ENCODE data around the gene EPHA3. TPM values are rescaled to one million over a fixed set of nuclear protein-coding genes. Genes with fewer than 3 reads are reported as not detected.

Gene EPHA3
- total and polyA plus RNA-seq, 2 donors (not counting 3 experiments of a cell fraction or from before 2014, with no cell fraction given) = not detected

DNA sequence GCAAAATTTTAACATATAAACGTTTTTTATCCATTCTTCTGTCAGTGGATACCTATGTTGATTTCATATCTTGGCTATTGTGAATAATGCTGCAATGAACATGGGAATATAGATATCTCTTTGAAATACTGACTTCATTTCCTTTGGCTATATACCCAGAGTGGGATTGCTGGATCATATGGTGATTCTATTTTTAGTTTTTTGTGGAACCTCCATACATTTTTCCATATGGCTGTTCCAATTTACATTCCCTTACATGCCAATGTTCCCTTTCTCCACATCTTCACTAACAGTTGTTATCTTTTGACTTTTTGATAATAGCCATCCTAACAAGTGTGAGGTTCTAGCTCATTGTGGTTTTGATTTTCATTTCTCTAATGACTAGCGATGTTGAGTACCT, 344.6 kb downstream of the EPHA3 start:
- no peaks in the 10 kb centered on the region for H3K4me1 ChIP-seq (ENCODE audit: control insufficient read depth, extremely low read depth, insufficient read depth, low read length)
- H3K9me1 ChIP-seq (replicated peaks; ENCODE audit: control insufficient read depth, extremely low read depth, insufficient read depth, low read length) = no peaks in the 10 kb centered on the region
- no TSS peak for BruUV-seq (replicated peaks)
- H2AFZ ChIP-seq (ENCODE audit: low read depth, low read length) = no peak overlapping the region
- no peak overlapping the region for H3K4me3 ChIP-seq (replicated peaks in 1 of 3; ENCODE audit: insufficient read depth in 1 of 3, low read depth in 1 of 3, low read length in 3 of 3)
- H3K9ac ChIP-seq (replicated peaks; ENCODE audit: extremely low read depth, insufficient read depth, low read length) = no peak overlapping the region
- H4K20me1 ChIP-seq (replicated peaks; ENCODE audit: control insufficient read depth, extremely low read depth, insufficient read depth, low read length) = no peaks in the 10 kb centered on the region
- ChIA-PET POLR2A (no interaction called here), CTCF (no interaction called here)
- FAIRE-seq = peak; percentile 48
- no peaks in the 10 kb centered on the region for H3K36me3 ChIP-seq (ENCODE audit: control insufficient read depth in 2 of 2, extremely low read depth in 1 of 2, insufficient read depth in 2 of 2, low read length in 2 of 2)
- intact Hi-C loops (cut with micrococcal nuclease) = no loop called here
- peaks cover 2% of the 10 kb centered on the region for H3K9me3 ChIP-seq (replicated peaks; ENCODE audit: control insufficient read depth, insufficient read depth, low read length)
- DNase-seq (ENCODE audit: low read depth, low spot score) = no peak
- TF ChIP-seq POLR2AphosphoS5 (IDR thresholded peaks at IDR 0.05; ENCODE audit: insufficient read depth, low read depth, low read length) = no peak
- TF ChIP-seq, protein P1, sequence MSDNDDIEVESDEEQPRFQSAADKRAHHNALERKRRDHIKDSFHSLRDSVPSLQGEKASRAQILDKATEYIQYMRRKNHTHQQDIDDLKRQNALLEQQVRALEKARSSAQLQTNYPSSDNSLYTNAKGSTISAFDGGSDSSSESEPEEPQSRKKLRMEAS (IDR thresholded peaks at IDR 0.05; ENCODE audit: insufficient read depth, insufficient read length) = no peak
- no peak for TF ChIP-seq EZH2 (IDR thresholded peaks at IDR 0.05; ENCODE audit: borderline replicate concordance, low read depth, low read length, severe bottlenecking)
- TF ChIP-seq JUN (IDR thresholded peaks at IDR 0.05; ENCODE audit: borderline replicate concordance, insufficient read depth, insufficient read length, low read depth) = no peak
- no peak for TF ChIP-seq MYC (IDR thresholded peaks at IDR 0.05; ENCODE audit: low read depth, low read length)
- TF ChIP-seq CTCF (IDR thresholded peaks at IDR 0.05; ENCODE audit: extremely low read depth in 1 of 2, insufficient read depth in 1 of 2, low read depth in 1 of 2, low read length in 2 of 2) = no peak
- no peak for TF ChIP-seq FOS (IDR thresholded peaks at IDR 0.05; ENCODE audit: borderline replicate concordance, insufficient read depth, low read length)
- no peak for TF ChIP-seq POLR2A (IDR thresholded peaks at IDR 0.05; ENCODE audit: low read depth, low read length)
- no peak for TF ChIP-seq GATA2 (IDR thresholded peaks at IDR 0.05; ENCODE audit: insufficient read depth, insufficient read length, low read depth, low read length)
- no peak overlapping the region for H3K27ac ChIP-seq (ENCODE audit: insufficient read depth, low read depth, low read length)
- H3K79me2 ChIP-seq (ENCODE audit: control insufficient read depth, insufficient read depth, low read length) = no peaks in the 10 kb centered on the region
- dilution Hi-C loops (cut with MboI; ENCODE audit: extremely low pct_ligation_motif_present, low sequenced_read_pairs) = no loop called here
- H3K27me3 ChIP-seq (ENCODE audit: control insufficient read depth in 2 of 2, insufficient read depth in 2 of 2, low read length in 2 of 2) = no peaks in the 10 kb centered on the region
- no peak overlapping the region for H3K4me2 ChIP-seq (ENCODE audit: insufficient read depth, low read length)
